AG04449 (cell line): ENCODE data around the gene PAN2.
"Not testable (repeated sequence)": the region's sequence is repeated elsewhere in the genome, so short reads cannot be mapped to it uniquely, and the experiment has no call there.

Experiments
- CTCF ChIA-PET: fragments of 350-600 bp; formaldehyde crosslinking; extraction: SDS; loops from one replicate; lab custom pipeline; 2021; ENCODE audit warnings: antibody characterized with exemption; lab: Yijun Ruan, JAX
- POLR2A ChIA-PET: fragments of 400-600, 350-600 bp; formaldehyde crosslinking; extraction: SDS; loops from one replicate; lab custom pipeline; 2020; ENCODE audit warnings: antibody characterized with exemption, inconsistent platforms; lab: Yijun Ruan, JAX
- DNase-seq: peaks from one replicate; pipeline ENCODE4 v3.0.0-alpha.2; 2010; ENCODE audit warnings: low read depth, low spot score
- H3K4me3 ChIP-seq: 2 replicates; pipeline ENCODE4 v1.5.1; 2011; ENCODE audit warnings: low read depth, mild to moderate bottlenecking, control low read depth, low read length
- CTCF ChIP-seq: IDR thresholded peaks from one replicate; pipeline ENCODE4 v1.5.1; 2011; ENCODE audit warnings: mild to moderate bottlenecking, moderate library complexity, low read length, control low read depth, inconsistent platforms; ENCODE audit not compliant: insufficient read depth; ENCODE audit errors: missing control alignments

PAN2 gene

GRCh38 chr12:56286044-56286830, 47.6 kb downstream of the PAN2 start:
- POLR2A ChIA-PET, result interaction anchor here (0.6 to 1.1 kb wide), 2 partner anchors 19 to 64 kb away, joined by 3 read pairs; partner anchors contain the start of genes COQ10A and RNF41
- no peak for TF ChIP-seq CTCF

GRCh38 chr12:56284263-56284662, 49.5 kb downstream of the PAN2 start:
- not testable (repeated sequence) for H3K4me3 ChIP-seq, DNase-seq
- POLR2A ChIA-PET, result interaction anchor here (0.6 to 1.2 kb wide), 2 partner anchors 17 to 73 kb away, joined by 4 to 7 read pairs; no protein-coding TSS in a partner anchor
- CTCF ChIA-PET, result interaction anchor here (0.9 to 2.1 kb wide), 4 partner anchors 13 to 95 kb away, joined by 3 to 8 read pairs (median 6); partner anchors contain the start of genes COQ10A and SMARCC2

More at GRCh38 chr12:56286044-56286830, 47.6 kb downstream of the PAN2 start:
- H3K4me3 ChIP-seq, result no peak overlapping the region
- no peak for DNase-seq
- CTCF ChIA-PET, result interaction anchor here (0.8 to 1.9 kb wide), 10 partner anchors 10 to 178 kb away, joined by 3 to 5 read pairs (median 3); partner anchors contain the start of genes COQ10A and SMARCC2

GRCh38 chr12:56282579-56282978, 51.2 kb downstream of the PAN2 start:
- no peak for TF ChIP-seq CTCF
- POLR2A ChIA-PET, result interaction anchor here (0.7 kb wide), 1 partner anchor 14 kb away, joined by 3 read pairs; no protein-coding TSS in a partner anchor
- CTCF ChIA-PET, result interaction anchor here (2.1 kb wide), 1 partner anchor 15 kb away, joined by 8 read pairs; the partner anchor contains the start of gene COQ10A
- H3K4me3 ChIP-seq, result no peak overlapping the region
- DNase-seq, result no peak

- TF ChIP-seq CTCF, result no peak
- POLR2A ChIA-PET, result interaction anchor here (0.7 kb wide), 1 partner anchor 13 kb away, joined by 3 read pairs; no protein-coding TSS in a partner anchor
- DNase-seq, result no peak
- CTCF ChIA-PET, result interaction anchor here (2.1 kb wide), 1 partner anchor 15 kb away, joined by 8 read pairs; the partner anchor contains the start of gene COQ10A
- H3K4me3 ChIP-seq, result no peak overlapping the region
Observed at GRCh38 chr12:56282030-56282429, 51.8 kb downstream of the PAN2 start.

GRCh38 chr12:56280849-56281248, 53.0 kb downstream of the PAN2 start:
- CTCF ChIA-PET, result interaction anchor here (1.2 to 1.8 kb wide), 2 partner anchors 10 to 21 kb away, joined by 3 to 5 read pairs; no protein-coding TSS in a partner anchor
- no peak overlapping the region for H3K4me3 ChIP-seq
- no peak for TF ChIP-seq CTCF
- DNase-seq, result no peak
- POLR2A ChIA-PET, result no interaction called here

GRCh38 chr12:56278905-56279304, 54.9 kb downstream of the PAN2 start:
- ChIA-PET POLR2A (no interaction called here), CTCF (interaction anchor here (1.0 to 4.9 kb wide), 4 partner anchors 8 to 21 kb away, joined by 3 to 37 read pairs (median 4); partner anchors contain the start of genes ANKRD52 and COQ10A)
- no peak for DNase-seq
- no peak for TF ChIP-seq CTCF
- H3K4me3 ChIP-seq, result no peak overlapping the region
